ENCODE data around the gene FBXO9. TPM values are rescaled to one million over a fixed set of nuclear protein-coding genes. Genes with fewer than 3 reads are reported as not detected.

Gene FBXO9
- total and polyA plus RNA-seq, 2 of the 8 experiments (the other 6 are each of a cell fraction or from before 2014, with no cell fraction given): 41.3 to 50.9 TPM

GRCh38 chr6:53080813-53081212, 15.6 kb downstream of the FBXO9 start:
- Histone ChIP-seq H2BK120ac (replicated peaks; ENCODE audit: low read depth, low read length) (no peak overlapping the region), H3K4me2 (ENCODE audit: insufficient read depth in 1 of 2, low read depth in 2 of 2, low read length in 2 of 2) (no peak overlapping the region), H4K8ac (ENCODE audit: extremely low read depth, insufficient read depth, low read length) (no peak overlapping the region), H2BK12ac (ENCODE audit: low read depth, low read length) (no peak overlapping the region), H3K18ac (ENCODE audit: extremely low read depth, low read length) (no peak overlapping the region), H3K14ac (ENCODE audit: insufficient read length) (no peak overlapping the region), H3K23me2 (ENCODE audit: low read depth, low read length) (no peaks in the 10 kb centered on the region), H3K56ac (replicated peaks; ENCODE audit: insufficient read length, low read depth, low read length) (no peak overlapping the region), H3K36me3 (ENCODE audit: control insufficient read depth in 2 of 4, insufficient read depth in 4 of 4, low read length in 3 of 4) (peaks cover 12 to 80% (median 24%) of the 10 kb centered on the region in 4 experiments), H3K9me3 (ENCODE audit: insufficient read depth in 2 of 2, low read depth in 1 of 2, low read length in 1 of 2) (no peaks in the 10 kb centered on the region), H2AK5ac (ENCODE audit: low read depth, low read length) (no peak overlapping the region), H3K9ac (replicated peaks in 1 of 4; ENCODE audit: extremely low read depth in 1 of 4, low read depth in 3 of 4, low read length in 3 of 4) (no peak overlapping the region), H2BK15ac (ENCODE audit: low read length) (no peak overlapping the region), H3K4ac (replicated peaks; ENCODE audit: insufficient read length, low read depth, low read length) (no peak overlapping the region), H2BK5ac (ENCODE audit: low read depth, low read length) (no peak overlapping the region), H3K27ac (ENCODE audit: low read depth, low read length) (no peak overlapping the region), H4K5ac (ENCODE audit: insufficient read length, low read depth, low read length) (no peak overlapping the region), H4K20me1 (replicated peaks in 1 of 2; ENCODE audit: control insufficient read depth in 1 of 2, insufficient read depth in 2 of 2, low read length in 2 of 2) (peaks cover 0 to 3% of the 10 kb centered on the region in 2 experiments), H3K4me3 (ENCODE audit: extremely low read depth in 1 of 4, insufficient read depth in 2 of 4, low read depth in 3 of 4, low read length in 4 of 4) (no peak overlapping the region), H4K91ac (replicated peaks; ENCODE audit: insufficient read length, low read length) (no peak overlapping the region), H3K4me1 (replicated peaks in 1 of 4; ENCODE audit: control insufficient read depth in 3 of 4, insufficient read depth in 4 of 4, low read length in 3 of 4) (no peaks in the 10 kb centered on the region), H3K79me1 (ENCODE audit: low read depth, low read length) (no peaks in the 10 kb centered on the region), H3K79me2 (ENCODE audit: control insufficient read depth in 1 of 2, insufficient read depth in 2 of 2, low read length in 2 of 2) (no peaks in the 10 kb centered on the region), H3K23ac (ENCODE audit: insufficient read length) (no peak overlapping the region), H3K27me3 (replicated peaks in 1 of 4; ENCODE audit: control insufficient read depth in 3 of 4, extremely low read depth in 1 of 4, insufficient read depth in 3 of 4, low read length in 3 of 4) (no peaks in the 10 kb centered on the region), H2BK20ac (ENCODE audit: low read length) (no peak overlapping the region), H2AFZ (ENCODE audit: low read length) (no peak overlapping the region)
- ChIA-PET POLR2A (ENCODE audit: partially characterized antibody) (interaction anchor here (1.0 kb wide), 1 partner anchor 13 kb away, joined by 3 read pairs; no protein-coding TSS in a partner anchor), CTCF (ENCODE audit: partially characterized antibody) (interaction anchor here (0.5 to 0.8 kb wide), 2 partner anchors 12 to 389 kb away, joined by 3 read pairs; no protein-coding TSS in a partner anchor)
- no peak for DNase-seq (ENCODE audit: low read depth in 1 of 2, low spot score in 2 of 2)
- TF ChIP-seq, protein P1, sequence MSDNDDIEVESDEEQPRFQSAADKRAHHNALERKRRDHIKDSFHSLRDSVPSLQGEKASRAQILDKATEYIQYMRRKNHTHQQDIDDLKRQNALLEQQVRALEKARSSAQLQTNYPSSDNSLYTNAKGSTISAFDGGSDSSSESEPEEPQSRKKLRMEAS (IDR thresholded peaks at IDR 0.05): no peak
- TF ChIP-seq YY1 (IDR thresholded peaks at IDR 0.05; ENCODE audit: low read depth, low read length): no peak
- no peak for TF ChIP-seq USF2 (IDR thresholded peaks at IDR 0.05; ENCODE audit: low read length)
- no peak for TF ChIP-seq TBP (IDR thresholded peaks at IDR 0.05; ENCODE audit: low read depth, low read length)
- TF ChIP-seq SIRT6 (IDR thresholded peaks at IDR 0.05; ENCODE audit: low read length): no peak
- no peak for TF ChIP-seq CHD1 (IDR thresholded peaks at IDR 0.05; ENCODE audit: low read depth, low read length)
- TF ChIP-seq GABPA (IDR thresholded peaks at IDR 0.05; ENCODE audit: borderline replicate concordance, insufficient read depth, low read length): no peak
- TF ChIP-seq FOSL1 (IDR thresholded peaks at IDR 0.05; ENCODE audit: insufficient read depth, low read depth, low read length): no peak
- TF ChIP-seq ASH2L (IDR thresholded peaks at IDR 0.05; ENCODE audit: low read length): no peak
- no peak for TF ChIP-seq E2F6 (IDR thresholded peaks at IDR 0.05)
- no peak for FAIRE-seq
- WGBS, 2 experiments (ENCODE audit: extremely low coverage in 1 of 2, insufficient coverage in 1 of 2, insufficient read length in 1 of 2, insufficient replicate concordance in 2 of 2, low coverage in 1 of 2, low lambda C conversion rate in 2 of 2, missing lambda C conversion rate in 1 of 2): 100% methylated on average over 1 of the region's 1 CpG; no CpG with 5 or more reads in 1 of the 2 experiments
